Dendritic cell treated with granulocyte-macrophage colony-stimulating factor and Interleukin-4, amounts not matched to agents 40 ng/mL and 50 ng/mL, for 4 days (primary cell): ENCODE data around the gene RNF17.

ENCODE experiments used
- H3K27ac Mint-ChIP-seq: one replicate; pipeline ENCODE4 v1.8.0; 2022; ENCODE audit warnings: mild to moderate bottlenecking, mixed read lengths
- H3K27me3 Mint-ChIP-seq: one replicate; pipeline ENCODE4 v1.8.0; 2022; ENCODE audit warnings: mild to moderate bottlenecking, mixed read lengths
- H3K36me3 Mint-ChIP-seq: one replicate; pipeline ENCODE4 v1.8.0; 2022; ENCODE audit warnings: low read depth, mixed read lengths
- H3K4me1 Mint-ChIP-seq: one replicate; pipeline ENCODE4 v1.8.0; 2022; ENCODE audit warnings: low read depth, mixed read lengths
- H3K4me3 Mint-ChIP-seq: one replicate; pipeline ENCODE4 v1.8.0; 2022; ENCODE audit warnings: mild to moderate bottlenecking, moderate library complexity, mixed read lengths
- H3K9me3 Mint-ChIP-seq: one replicate; pipeline ENCODE4 v1.8.0; 2022; ENCODE audit warnings: mixed read lengths
- intact Hi-C: fragments of 100-400 bp; cut with micrococcal nuclease; formaldehyde crosslinking; loops from one replicate; pipeline ENCODE4 v1.15.0; 2022

RNF17 gene

GRCh38 chr13:24738366-24738847, 25.6 kb upstream of the RNF17 start:
- H3K4me1 Mint-ChIP-seq = no peaks in the 10 kb centered on the region

DNA sequence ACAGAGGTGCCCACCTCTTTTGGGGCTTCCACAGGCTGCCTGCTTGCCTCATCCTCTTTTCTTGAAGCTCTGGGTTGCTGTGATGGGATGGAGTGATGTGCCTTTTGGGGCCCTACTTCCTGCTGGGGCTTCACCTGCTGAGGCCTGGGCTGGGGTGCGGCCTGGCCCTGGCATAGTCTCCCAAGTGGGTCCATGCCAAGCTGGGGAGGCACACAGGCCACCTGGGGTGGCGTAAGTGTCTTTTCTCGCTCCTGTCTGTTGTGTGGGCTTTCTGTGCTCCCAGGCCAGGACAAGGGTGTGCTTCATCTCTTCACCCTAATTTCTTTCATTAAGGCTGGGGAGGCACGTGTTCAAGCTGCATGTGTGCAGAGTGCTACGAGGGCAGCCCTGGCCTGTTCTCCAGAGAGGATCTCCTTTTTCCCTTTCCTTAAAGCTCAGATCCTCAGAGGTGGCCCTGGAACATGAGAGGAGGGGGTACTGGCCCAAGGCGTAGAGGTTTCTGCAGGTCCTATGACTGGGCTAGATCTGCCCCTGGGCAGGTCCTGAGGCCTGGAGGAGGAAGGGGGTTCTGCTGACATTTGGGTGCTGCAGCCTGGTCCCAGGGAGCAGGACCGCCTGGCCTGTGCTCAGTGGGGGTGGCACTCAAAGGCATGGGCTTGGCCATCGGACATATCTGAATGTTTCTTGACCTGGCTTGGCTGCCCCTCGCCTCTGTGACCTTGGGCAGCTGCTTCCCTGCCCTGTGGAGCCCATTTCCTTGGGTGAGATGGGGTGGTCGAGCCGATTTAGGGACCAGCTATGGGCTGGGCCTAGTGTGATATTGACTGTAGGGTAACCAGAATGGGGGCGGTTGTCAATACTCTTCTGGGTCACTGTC, 23.7 kb upstream of the RNF17 start:
- Mint-ChIP-seq H3K27ac (no peak overlapping the region), H3K4me1 (no peaks in the 10 kb centered on the region), H3K9me3 (no peaks in the 10 kb centered on the region), H3K4me3 (no peak overlapping the region), H3K36me3 (no peaks in the 10 kb centered on the region), H3K27me3 (peaks cover 15% of the 10 kb centered on the region)
- intact Hi-C loops = no loop called here

More at GRCh38 chr13:24738366-24738847, 25.6 kb upstream of the RNF17 start:
- H3K9me3 Mint-ChIP-seq = no peaks in the 10 kb centered on the region
- intact Hi-C loops = no loop called here
- H3K4me3 Mint-ChIP-seq = no peak overlapping the region
- H3K27ac Mint-ChIP-seq = no peak overlapping the region
- no peaks in the 10 kb centered on the region for H3K27me3 Mint-ChIP-seq
- no peaks in the 10 kb centered on the region for H3K36me3 Mint-ChIP-seq

DNA sequence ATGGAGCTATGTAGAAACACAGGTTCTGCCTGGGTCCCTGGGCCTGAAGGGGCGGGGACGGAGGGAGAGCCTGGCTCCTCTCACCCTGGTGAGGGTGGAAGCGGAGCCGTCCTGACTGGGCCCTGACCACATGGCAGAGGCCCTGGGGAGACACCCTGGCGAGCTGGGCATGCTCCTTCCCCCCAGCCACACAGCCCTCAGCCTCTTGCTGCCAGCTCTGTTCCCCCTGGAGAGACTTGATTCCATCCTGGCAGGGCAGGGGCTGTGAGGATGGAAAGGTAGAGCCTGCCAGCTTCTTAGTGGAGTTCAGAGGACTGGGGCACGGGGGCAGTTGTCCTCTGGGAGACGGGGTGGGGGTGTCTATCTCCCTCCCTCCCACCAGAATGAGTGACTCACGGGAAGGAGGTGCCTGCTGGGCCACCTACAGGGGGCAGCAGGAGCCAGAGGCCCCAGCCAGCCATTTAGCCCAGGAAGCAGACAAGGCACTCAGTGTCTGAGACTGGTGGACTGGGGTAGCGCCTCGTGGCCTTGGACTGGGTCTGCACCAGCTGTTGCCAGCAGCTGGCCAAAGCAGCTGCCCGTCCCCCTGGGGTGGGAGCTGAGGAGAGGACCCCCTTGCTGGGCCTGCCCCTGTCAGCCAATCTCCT, 22.8 kb upstream of the RNF17 start:
- intact Hi-C loops = no loop called here
- no peaks in the 10 kb centered on the region for H3K36me3 Mint-ChIP-seq
- H3K27ac Mint-ChIP-seq = no peak overlapping the region
- H3K27me3 Mint-ChIP-seq = peaks cover 22% of the 10 kb centered on the region
- no peaks in the 10 kb centered on the region for H3K9me3 Mint-ChIP-seq
- no peak overlapping the region for H3K4me3 Mint-ChIP-seq
- H3K4me1 Mint-ChIP-seq = no peaks in the 10 kb centered on the region

DNA sequence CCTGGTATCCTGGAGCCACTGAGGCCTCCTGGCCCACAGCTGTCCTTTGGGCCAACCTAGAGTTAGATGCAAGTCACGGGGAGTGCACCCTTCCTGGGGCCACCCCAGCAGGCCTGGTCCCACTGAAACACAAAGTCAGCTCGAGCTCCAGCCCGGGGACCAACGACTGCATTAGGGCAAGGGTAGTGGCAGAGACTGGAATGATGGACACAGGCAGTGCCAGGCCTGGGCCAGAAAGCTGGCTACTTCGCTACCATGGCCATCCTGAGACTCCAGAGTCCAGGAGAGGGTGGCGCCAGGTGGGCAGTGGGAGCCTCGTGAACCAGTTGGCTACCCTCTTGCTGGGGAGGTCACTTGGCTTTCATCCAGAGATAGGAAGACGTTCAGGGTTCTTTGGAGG, 22.2 kb upstream of the RNF17 start:
- no peaks in the 10 kb centered on the region for H3K36me3 Mint-ChIP-seq
- no peak overlapping the region for H3K27ac Mint-ChIP-seq
- intact Hi-C loops = no loop called here

GRCh38 chr13:24742294-24742693, 21.7 kb upstream of the RNF17 start:
- Mint-ChIP-seq H3K9me3 (no peaks in the 10 kb centered on the region), H3K27ac (no peak overlapping the region), H3K36me3 (no peaks in the 10 kb centered on the region), H3K4me1 (peaks cover 2% of the 10 kb centered on the region), H3K27me3 (peaks cover 34% of the 10 kb centered on the region), H3K4me3 (no peak overlapping the region)
- intact Hi-C loops = no loop called here

More for the DNA sequence above, 22.2 kb upstream of the RNF17 start:
- Mint-ChIP-seq H3K4me3 (no peak overlapping the region), H3K9me3 (no peaks in the 10 kb centered on the region), H3K4me1 (no peaks in the 10 kb centered on the region), H3K27me3 (peaks cover 29% of the 10 kb centered on the region)

GRCh38 chr13:24742977-24743376, 21.0 kb upstream of the RNF17 start:
- H3K9me3 Mint-ChIP-seq = no peaks in the 10 kb centered on the region
- peaks cover 41% of the 10 kb centered on the region for H3K27me3 Mint-ChIP-seq
- no peak overlapping the region for H3K27ac Mint-ChIP-seq
- intact Hi-C loops = no loop called here
- H3K36me3 Mint-ChIP-seq = no peaks in the 10 kb centered on the region
- H3K4me3 Mint-ChIP-seq = no peak overlapping the region
- H3K4me1 Mint-ChIP-seq = peaks cover 6% of the 10 kb centered on the region

DNA sequence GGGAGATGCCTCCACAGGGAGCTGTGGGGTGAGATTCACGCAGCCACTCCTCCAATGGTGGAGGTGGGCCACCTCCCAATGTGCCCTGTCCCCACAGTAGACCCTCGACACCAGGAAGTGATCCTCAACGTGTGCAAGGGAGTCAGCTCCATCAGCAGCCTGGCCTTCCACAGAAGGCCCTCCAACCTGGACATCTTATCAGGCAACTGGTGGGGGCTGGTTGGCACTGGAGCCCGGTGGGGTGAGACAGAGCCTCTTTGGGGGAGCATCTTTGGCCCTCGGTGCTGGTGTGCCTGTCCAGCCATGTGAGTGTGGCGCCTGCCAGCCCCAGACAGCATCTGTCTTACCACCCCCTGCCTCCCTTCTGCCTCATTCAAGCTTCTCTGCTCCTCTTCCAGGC, 19.7 kb upstream of the RNF17 start:
- H3K27ac Mint-ChIP-seq = no peak overlapping the region
- peaks cover 6% of the 10 kb centered on the region for H3K4me1 Mint-ChIP-seq
- H3K27me3 Mint-ChIP-seq = peaks cover 52% of the 10 kb centered on the region
- H3K9me3 Mint-ChIP-seq = no peaks in the 10 kb centered on the region
- no peaks in the 10 kb centered on the region for H3K36me3 Mint-ChIP-seq
- intact Hi-C loops = no loop called here
- no peak overlapping the region for H3K4me3 Mint-ChIP-seq

DNA sequence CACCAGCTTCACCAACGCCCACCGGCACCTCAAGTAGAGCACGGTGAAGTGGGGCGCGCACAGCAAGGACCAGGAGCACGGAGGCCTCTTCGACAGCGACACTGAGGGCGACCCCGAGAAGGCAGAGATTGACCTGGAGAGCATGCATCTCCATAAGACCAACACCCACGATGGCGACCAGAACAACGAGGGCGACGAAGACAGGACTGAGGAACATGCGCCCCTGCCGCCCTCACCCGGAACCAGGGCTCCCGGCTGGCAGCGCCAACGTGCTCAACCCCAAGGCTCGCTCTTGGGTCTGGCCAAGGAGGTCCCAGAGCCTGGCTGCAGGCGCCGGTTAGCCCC, 18.5 kb upstream of the RNF17 start:
- no peak overlapping the region for H3K4me3 Mint-ChIP-seq
- peaks cover 6% of the 10 kb centered on the region for H3K4me1 Mint-ChIP-seq
- H3K27ac Mint-ChIP-seq = no peak overlapping the region
- no peaks in the 10 kb centered on the region for H3K36me3 Mint-ChIP-seq
- intact Hi-C loops = no loop called here
- H3K27me3 Mint-ChIP-seq = peaks cover 58% of the 10 kb centered on the region
- H3K9me3 Mint-ChIP-seq = no peaks in the 10 kb centered on the region

GRCh38 chr13:24745861-24746617, 17.9 kb upstream of the RNF17 start:
- intact Hi-C loops = no loop called here
- Mint-ChIP-seq H3K4me3 (no peak overlapping the region), H3K27me3 (peaks cover 63% of the 10 kb centered on the region), H3K9me3 (no peaks in the 10 kb centered on the region), H3K4me1 (peaks cover 6% of the 10 kb centered on the region), H3K27ac (no peak overlapping the region), H3K36me3 (no peaks in the 10 kb centered on the region)

DNA sequence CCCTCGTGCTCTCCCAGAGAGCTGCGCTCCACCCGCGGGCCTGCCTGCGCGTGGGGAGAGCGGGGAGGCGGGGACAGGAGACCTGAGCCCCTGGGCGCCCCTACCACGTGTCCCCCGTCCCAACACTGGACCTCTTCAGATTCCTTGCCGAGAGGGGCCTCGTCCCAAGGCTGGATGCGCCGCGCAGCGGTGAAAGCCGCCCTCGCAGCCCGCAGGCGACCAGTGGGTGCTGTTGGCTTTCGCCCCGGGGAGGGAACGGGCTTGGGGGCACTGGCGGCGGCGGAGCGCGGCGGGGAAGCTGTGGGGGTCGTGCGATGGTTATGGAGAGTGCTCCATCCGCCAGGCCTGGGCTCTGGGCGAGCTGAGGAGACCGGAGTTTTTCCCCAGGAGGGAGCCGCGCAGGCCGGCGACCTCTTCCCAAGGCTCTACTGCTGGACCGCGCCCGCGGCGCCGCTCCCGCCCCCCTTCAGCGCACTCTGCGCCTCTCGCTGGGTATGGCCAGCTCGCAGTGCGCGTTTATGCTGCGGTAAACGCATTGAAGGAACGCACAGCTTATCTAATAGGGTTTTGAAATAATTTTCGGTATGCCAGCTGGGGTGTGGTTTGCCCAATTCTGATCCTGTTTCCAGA, 17.2 kb upstream of the RNF17 start:
- intact Hi-C loops = no loop called here
- H3K27me3 Mint-ChIP-seq = peaks cover 67% of the 10 kb centered on the region

GRCh38 chr13:24747248-24748060, 16.5 kb upstream of the RNF17 start:
- H3K4me1 Mint-ChIP-seq = peaks cover 6% of the 10 kb centered on the region
- H3K27me3 Mint-ChIP-seq = peaks cover 67% of the 10 kb centered on the region
- H3K36me3 Mint-ChIP-seq = no peaks in the 10 kb centered on the region
- H3K9me3 Mint-ChIP-seq = no peaks in the 10 kb centered on the region
- intact Hi-C loops = no loop called here
- peak overlapping the region; percentile 34 for H3K4me3 Mint-ChIP-seq
- H3K27ac Mint-ChIP-seq = no peak overlapping the region

More for the DNA sequence above, 17.2 kb upstream of the RNF17 start:
- no peaks in the 10 kb centered on the region for H3K9me3 Mint-ChIP-seq
- H3K27ac Mint-ChIP-seq = no peak overlapping the region
- H3K36me3 Mint-ChIP-seq = no peaks in the 10 kb centered on the region
- H3K4me1 Mint-ChIP-seq = peaks cover 6% of the 10 kb centered on the region
- no peak overlapping the region for H3K4me3 Mint-ChIP-seq

GRCh38 chr13:24748061-24748400, 15.9 kb upstream of the RNF17 start:
- Mint-ChIP-seq H3K36me3 (no peaks in the 10 kb centered on the region), H3K27ac (no peak overlapping the region), H3K4me3 (no peak overlapping the region), H3K27me3 (peaks cover 69% of the 10 kb centered on the region), H3K9me3 (no peaks in the 10 kb centered on the region), H3K4me1 (peaks cover 6% of the 10 kb centered on the region)
- intact Hi-C loops = no loop called here

DNA sequence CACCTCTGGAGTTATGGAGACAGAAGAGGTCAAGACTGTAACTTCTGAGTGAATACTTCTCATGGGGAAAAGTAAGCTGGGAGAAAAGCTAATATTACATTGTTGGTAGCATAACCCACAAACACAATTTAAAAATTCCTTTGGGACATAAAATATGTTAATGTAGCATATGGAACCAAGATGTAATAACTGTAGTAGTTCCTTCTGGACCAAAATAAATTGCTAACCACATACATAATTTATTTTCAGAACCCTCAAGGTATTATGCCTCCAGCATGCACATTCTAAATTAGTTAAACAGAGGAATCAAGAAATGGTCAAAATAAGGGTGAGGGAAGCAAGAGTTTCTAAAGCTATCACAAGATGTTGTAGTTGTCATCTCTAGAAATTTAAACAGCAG, 4.8 kb upstream of the RNF17 start:
- intact Hi-C loops = no loop called here
- Mint-ChIP-seq H3K27me3 (peaks cover 8% of the 10 kb centered on the region), H3K36me3 (no peaks in the 10 kb centered on the region), H3K9me3 (no peaks in the 10 kb centered on the region), H3K27ac (no peak overlapping the region), H3K4me1 (no peaks in the 10 kb centered on the region), H3K4me3 (no peak overlapping the region)
